Hepatocyte (in vitro differentiated cells): ENCODE results near the gene MRPL38.
A peak's percentile ranks its signal among the peaks of the same experiment; 100 is the strongest.

ENCODE experiments used
- CTCF ChIP-seq: fragments of 200-600 bp; sonication (generic); IDR thresholded peaks from 2 replicates; pipeline ENCODE4 v1.5.1; 2016; ENCODE audit warnings: antibody characterized with exemption, mild to moderate bottlenecking; ENCODE audit not compliant: poor library complexity
- EZH2 ChIP-seq: fragments of 200-600 bp; sonication (generic); IDR thresholded peaks from 2 replicates; pipeline ENCODE4 v1.6.1; 2016; ENCODE audit warnings: antibody characterized with exemption, mild to moderate bottlenecking, borderline replicate concordance
- EZH2phosphoT487 ChIP-seq: fragments of 200-600 bp; sonication (generic); IDR thresholded peaks from one replicate; pipeline ENCODE4 v1.6.1; 2018; ENCODE audit warnings: antibody characterized with exemption, mild to moderate bottlenecking, low read depth, moderate library complexity; ENCODE audit not compliant: unreplicated experiment, severe bottlenecking

- TF ChIP-seq CTCF (peak; percentile 61), EZH2 (no peak), EZH2phosphoT487 (no peak)
Observed at GRCh38 chr17:75855310-75856061, 49.2 kb downstream of the MRPL38 start, which contains the start of gene WBP2.
